HCT116 (cell line): ENCODE measurements around the gene SLC7A10. TPM values are rescaled to one million over a fixed set of nuclear protein-coding genes. Genes with fewer than 3 reads are reported as not detected.
A peak's percentile ranks its signal among the peaks of the same experiment; 100 is the strongest.

Source experiments
- ATAC-seq: fragments of 200-7000 bp; cut with Tn5 transposase; 2 replicates; pipeline ENCODE4 v1.9.1; 2020; ENCODE audit warnings: mild to moderate bottlenecking, moderate library complexity
- BruUV-seq: library from RNA; stranded (reverse); fragments of 400-500 nt; replicated peaks from 2 replicates; lab custom pipeline; 2021; lab: Mats Ljungman, UMichigan
- CTCF ChIA-PET: fragments of 300-600 bp; sonication (Branson Sonifier 250); formaldehyde crosslinking; loops from one replicate; lab custom pipeline; 2021; ENCODE audit warnings: antibody characterized with exemption; lab: Charles Lee
- POLR2A ChIA-PET: fragments of 300-600, 350-600 bp; sonication (Branson Sonifier 250); formaldehyde crosslinking; loops from one replicate; lab custom pipeline; 2021; ENCODE audit warnings: antibody characterized with exemption; lab: Charles Lee
- RAD21 ChIA-PET, 2 experiments: fragments of 300-600 bp; sonication (Branson Sonifier 250); formaldehyde crosslinking; loops; one replicate each; lab custom pipeline; 2023; ENCODE audit warnings: low total read pairs in 2 of 2; ENCODE audit not compliant: uncharacterized antibody in 2 of 2, unreplicated experiment in 2 of 2, low non-redundant PET in 1 of 2; lab: Charles Lee
- DNase-seq: peaks from one replicate; pipeline ENCODE4 v3.0.0-alpha.2; 2010; ENCODE audit warnings: low read depth, low spot score
- H2AFZ ChIP-seq: fragments of 200-600 bp; shearing (Covaris generic), sonication (generic); 2 replicates; pipeline ENCODE4 v1.6.1; 2017; ENCODE audit warnings: low read depth, mixed run types, mixed read lengths, antibody characterized with exemption, low read length; ENCODE audit not compliant: poor library complexity, severe bottlenecking
- H3K27ac ChIP-seq: 2 replicates; pipeline ENCODE4 v1.5.1; 2012; ENCODE audit warnings: low read depth, low read length
- H3K27me3 ChIP-seq: fragments of 200-600 bp; sonication (generic); 2 replicates; pipeline ENCODE4 v1.6.1; 2016; ENCODE audit warnings: mixed run types, low read length, mixed read lengths; ENCODE audit not compliant: insufficient read depth
- H3K36me3 ChIP-seq, 2 experiments: fragments of 200-500 bp in 1 of 2; fragments of 200-600 bp in 1 of 2; sonication (Bioruptor generic) in 1 of 2; sonication (generic) in 1 of 2; 2 replicates each; pipeline versions ENCODE4 v1.5.1 to v1.6.1; 2014 to 2016; ENCODE audit warnings: low read length in 2 of 2, inconsistent platforms in 1 of 2, mixed read lengths in 1 of 2, mixed run types in 1 of 2; ENCODE audit not compliant: insufficient read depth in 2 of 2, control insufficient read depth in 1 of 2
- H3K4me1 ChIP-seq, 2 experiments: fragments of 200-600 bp in 1 of 2; sonication (generic) in 1 of 2; 2 replicates each; pipeline versions ENCODE4 v1.5.1 to v1.6.1; 2012 to 2017; ENCODE audit warnings: low read length in 2 of 2, inconsistent platforms in 1 of 2, mild to moderate bottlenecking in 1 of 2, mixed read lengths in 1 of 2, mixed run types in 1 of 2, moderate library complexity in 1 of 2; ENCODE audit not compliant: insufficient read depth in 2 of 2, control insufficient read depth in 1 of 2
- H3K4me2 ChIP-seq: fragments of 200-600 bp; sonication (generic); 2 replicates; pipeline ENCODE4 v1.6.1; 2017; ENCODE audit warnings: mixed run types, low read length, mixed read lengths
- H3K4me3 ChIP-seq, 2 experiments: fragments of 200-600 bp in 1 of 2; sonication (generic) in 1 of 2; replicated peaks in 1 of 2; 2 replicates each; pipeline ENCODE4 v1.5.1; 2011 to 2016; ENCODE audit warnings: low read length in 2 of 2, control low read depth in 1 of 2, low read depth in 1 of 2, mild to moderate bottlenecking in 1 of 2, mixed read lengths in 1 of 2, mixed run types in 1 of 2
- H3K79me2 ChIP-seq: fragments of 200-600 bp; sonication (generic); 2 replicates; pipeline ENCODE4 v1.6.1; 2017; ENCODE audit warnings: mild to moderate bottlenecking, mixed run types, low read length, moderate library complexity, mixed read lengths; ENCODE audit not compliant: insufficient read depth
- H3K9ac ChIP-seq: fragments of 200-600 bp; sonication (generic); 2 replicates; pipeline ENCODE4 v1.6.1; 2016; ENCODE audit warnings: low read length, mixed read lengths
- H3K9me2 ChIP-seq: fragments of 200-600 bp; sonication (generic), shearing (Covaris generic); 2 replicates; pipeline ENCODE4 v1.6.1; 2017; ENCODE audit warnings: mixed run types, mild to moderate bottlenecking, moderate library complexity; ENCODE audit not compliant: insufficient read depth
- H3K9me3 ChIP-seq, 2 experiments: fragments of 200-500 bp in 1 of 2; fragments of 200-600 bp in 1 of 2; sonication (Bioruptor generic) in 1 of 2; sonication (generic) in 1 of 2; 2 replicates each; pipeline ENCODE4 v1.6.1; 2014 to 2017; ENCODE audit warnings: low read length in 2 of 2, mixed read lengths in 2 of 2, inconsistent platforms in 1 of 2, low read depth in 1 of 2, mild to moderate bottlenecking in 1 of 2, mixed run types in 1 of 2, moderate library complexity in 1 of 2; ENCODE audit not compliant: control insufficient read depth in 1 of 2, insufficient read depth in 1 of 2
- H4K20me1 ChIP-seq: fragments of 200-600 bp; sonication (generic), shearing (Covaris generic); 2 replicates; pipeline ENCODE4 v1.6.1; 2017; ENCODE audit warnings: mixed run types, mild to moderate bottlenecking, moderate library complexity; ENCODE audit not compliant: insufficient read depth
- ATF3 ChIP-seq: IDR thresholded peaks from 2 replicates; pipeline ENCODE4 v1.6.1; 2012
- CEBPB ChIP-seq: IDR thresholded peaks from 2 replicates; pipeline ENCODE4 v1.6.1; 2012; ENCODE audit warnings: low read depth
- CTCF ChIP-seq, 3 experiments: fragments of 200-600 bp in 1 of 3; sonication (generic) in 1 of 3; IDR thresholded peaks in 2 of 3; conservative IDR thresholded peaks in 1 of 3; 2 replicates each; pipeline ENCODE4 v1.5.1; 2012 to 2017; ENCODE audit warnings: low read depth in 2 of 3, low read length in 2 of 3, antibody characterized with exemption in 1 of 3, borderline replicate concordance in 1 of 3, control low read depth in 1 of 3, mild to moderate bottlenecking in 1 of 3, mixed read lengths in 1 of 3, mixed run types in 1 of 3, moderate library complexity in 1 of 3; ENCODE audit not compliant: insufficient read depth in 1 of 3
- EGR1 ChIP-seq: IDR thresholded peaks from 2 replicates; pipeline ENCODE4 v1.6.1; 2012; ENCODE audit warnings: low read depth
- ELF1 ChIP-seq: IDR thresholded peaks from 2 replicates; pipeline ENCODE4 v1.6.1; 2012; ENCODE audit warnings: low read depth, borderline replicate concordance
- EZH2phosphoT487 ChIP-seq: fragments of 200-600 bp; IDR thresholded peaks from 2 replicates; pipeline ENCODE4 v1.6.1; 2018; ENCODE audit warnings: antibody characterized with exemption, borderline replicate concordance
- FOSL1 ChIP-seq: IDR thresholded peaks from 2 replicates; pipeline ENCODE4 v1.6.1; 2012; ENCODE audit warnings: low read depth
- JUND ChIP-seq: IDR thresholded peaks from 2 replicates; pipeline ENCODE4 v1.6.1; 2012
- MAX ChIP-seq: IDR thresholded peaks from 2 replicates; pipeline ENCODE4 v1.6.1; 2012
- POLR2A ChIP-seq: IDR thresholded peaks from 2 replicates; pipeline ENCODE4 v1.7.0; 2011; ENCODE audit warnings: borderline replicate concordance; ENCODE audit not compliant: insufficient read depth, insufficient read length; ENCODE audit errors: extremely low read depth
- POLR2AphosphoS5 ChIP-seq: IDR thresholded peaks from 2 replicates; pipeline ENCODE4 v1.6.1; 2011; ENCODE audit warnings: mild to moderate bottlenecking, low read depth, low read length, moderate library complexity
- RAD21 ChIP-seq: IDR thresholded peaks from 2 replicates; pipeline ENCODE4 v1.6.1; 2012; ENCODE audit warnings: low read depth, mild to moderate bottlenecking
- SIN3A ChIP-seq: IDR thresholded peaks from 2 replicates; pipeline ENCODE4 v1.6.1; 2012; ENCODE audit warnings: low read depth
- SP1 ChIP-seq: IDR thresholded peaks from 2 replicates; pipeline ENCODE4 v1.6.1; 2012; ENCODE audit warnings: low read depth
- SRF ChIP-seq: IDR thresholded peaks from 2 replicates; pipeline ENCODE4 v1.6.1; 2012; ENCODE audit warnings: low read depth
- TCF7L2 ChIP-seq: IDR thresholded peaks from 2 replicates; pipeline ENCODE4 v1.7.0; 2011; ENCODE audit warnings: borderline replicate concordance, inconsistent platforms; ENCODE audit not compliant: insufficient read depth, insufficient read length; ENCODE audit errors: extremely low read depth
- YY1 ChIP-seq: IDR thresholded peaks from 2 replicates; pipeline ENCODE4 v1.6.1; 2011; ENCODE audit warnings: low read length, low read depth, moderate library complexity, mild to moderate bottlenecking; ENCODE audit not compliant: insufficient replicate concordance; ENCODE audit errors: extremely low read depth
- intact Hi-C: fragments of 100-400 bp; cut with micrococcal nuclease; formaldehyde crosslinking; loops from 2 replicates; pipeline ENCODE4 v1.10.0; 2022
- total RNA-seq: library from RNA; stranded (reverse); gene quantifications from one replicate; pipeline ENCODE4 v1.2.1, GENCODE V29; 2021; ENCODE audit not compliant: unreplicated experiment

Gene SLC7A10
- total RNA-seq, 1 experiment from 2014 or later = 0.25 TPM

GRCh38 chr19:33194532-33194885 lies 31.1 kb downstream of the SLC7A10 start:
- DNase-seq (no peak), ATAC-seq (peak; percentile 54)
- Histone ChIP-seq H3K27me3 (no peaks in the 10 kb centered on the region), H3K36me3 (peaks cover 0 to 7% of the 10 kb centered on the region in 2 experiments; a peak in 1 of 4 replicates), H3K27ac (peak overlapping the region; percentile 69; the same call in 1 of the 2 replicates), H3K9me2 (no peaks in the 10 kb centered on the region), H3K9me3 (no peaks in the 10 kb centered on the region), H3K4me1 (peaks cover 11 to 16% of the 10 kb centered on the region in 2 experiments; a peak in 3 of 4 replicates), H3K9ac (peak overlapping the region; percentile 54), H2AFZ (no peak overlapping the region), H3K4me3 (peak overlapping the region; percentile 60 to 63; a peak in 3 of 4 replicates), H3K79me2 (peaks cover 14% of the 10 kb centered on the region), H3K4me2 (peak overlapping the region; percentile 75; the same call in 1 of the 2 replicates), H4K20me1 (no peaks in the 10 kb centered on the region)
- BruUV-seq = no TSS peak
- intact Hi-C loops = no loop called here
- ChIA-PET RAD21 (no interaction called here), CTCF (no interaction called here), POLR2A (interaction anchor here (1.5 kb wide), 1 partner anchor 10 kb away, joined by 4 read pairs; no protein-coding TSS in a partner anchor)
- TF ChIP-seq RAD21 = no peak
- TF ChIP-seq MAX = no peak
- no peak for TF ChIP-seq FOSL1
- TF ChIP-seq SP1 = no peak
- no peak for TF ChIP-seq TCF7L2
- TF ChIP-seq POLR2A = no peak
- no peak for TF ChIP-seq CEBPB
- TF ChIP-seq ELF1 = no peak
- TF ChIP-seq EGR1 = no peak
- TF ChIP-seq YY1 = no peak
- no peak for TF ChIP-seq SRF
- no peak for TF ChIP-seq POLR2AphosphoS5
- TF ChIP-seq JUND = no peak
- TF ChIP-seq EZH2phosphoT487 = no peak
- TF ChIP-seq ATF3 = no peak
- no peak for TF ChIP-seq SIN3A
- TF ChIP-seq CTCF (IDR thresholded peaks at IDR 0.05 in 2 of 3, conservative IDR thresholded peaks at IDR 0.05 in 1 of 3; ENCODE audit: borderline replicate concordance in 1 of 3, insufficient read depth in 1 of 3, low read depth in 2 of 3, low read length in 2 of 3) = no peak
- TF ChIP-seq, all 23 proteins: peak for 0
